Measurements from ENCODE around the gene ANGPTL2. TPM values are rescaled to one million over a fixed set of nuclear protein-coding genes. Genes with fewer than 3 reads are reported as not detected.

Gene ANGPTL2
- total RNA-seq, 3 donors from 2014 or later: 4.1 to 50.9 (median 11.6) TPM

- intact Hi-C loops (cut with DNase I, micrococcal nuclease): no loop called here
- DNase-seq: no peak
- no peaks in the 10 kb centered on the region for H3K36me3 ChIP-seq (ENCODE audit: low read depth)
- ATAC-seq: no peak
- no peaks in the 10 kb centered on the region for H3K9me3 ChIP-seq
- TF ChIP-seq CTCF (IDR thresholded peaks at IDR 0.05): no peak
- no peak overlapping the region for H3K4me3 ChIP-seq
- no peaks in the 10 kb centered on the region for H3K4me1 ChIP-seq (ENCODE audit: low read depth)
These were observed 16.5 kb downstream of the ANGPTL2 start for GRCh38 chr9:127105805-127106465.

- H3K4me1 ChIP-seq (ENCODE audit: low read depth): no peaks in the 10 kb centered on the region
- no peaks in the 10 kb centered on the region for H3K9me3 ChIP-seq
- intact Hi-C loops (cut with DNase I, micrococcal nuclease): no loop called here
- no peak for ATAC-seq
- DNase-seq: no peak
- no peak for TF ChIP-seq CTCF (IDR thresholded peaks at IDR 0.05)
- no peaks in the 10 kb centered on the region for H3K36me3 ChIP-seq (ENCODE audit: low read depth)
- no peak overlapping the region for H3K4me3 ChIP-seq
These were observed 17.7 kb downstream of the ANGPTL2 start for GRCh38 chr9:127104581-127105311.

GRCh38 chr9:127102788-127103187 lies 19.6 kb downstream of the ANGPTL2 start:
- H3K36me3 ChIP-seq (ENCODE audit: low read depth): no peaks in the 10 kb centered on the region
- no peak for TF ChIP-seq CTCF (IDR thresholded peaks at IDR 0.05)
- intact Hi-C loops (cut with DNase I, micrococcal nuclease): no loop called here
- DNase-seq (no peak), ATAC-seq (no peak)
- no peaks in the 10 kb centered on the region for H3K4me1 ChIP-seq (ENCODE audit: low read depth)
- no peak overlapping the region for H3K4me3 ChIP-seq
- no peaks in the 10 kb centered on the region for H3K9me3 ChIP-seq

- Histone ChIP-seq H3K36me3 (ENCODE audit: low read depth) (no peaks in the 10 kb centered on the region), H3K4me1 (ENCODE audit: low read depth) (no peaks in the 10 kb centered on the region), H3K4me3 (no peak overlapping the region), H3K9me3 (no peaks in the 10 kb centered on the region)
- intact Hi-C loops (cut with DNase I, micrococcal nuclease): no loop called here
- TF ChIP-seq CTCF (IDR thresholded peaks at IDR 0.05): no peak
- ATAC-seq (no peak), DNase-seq (no peak)
These were observed 20.3 kb downstream of the ANGPTL2 start for GRCh38 chr9:127102176-127102575.

GRCh38 chr9:127099664-127100063 lies 22.8 kb downstream of the ANGPTL2 start:
- Histone ChIP-seq H3K9me3 (no peaks in the 10 kb centered on the region), H3K4me1 (ENCODE audit: low read depth) (no peaks in the 10 kb centered on the region), H3K36me3 (ENCODE audit: low read depth) (no peaks in the 10 kb centered on the region), H3K4me3 (no peak overlapping the region)
- no peak for DNase-seq
- intact Hi-C loops (cut with DNase I, micrococcal nuclease): no loop called here
- no peak for TF ChIP-seq CTCF (IDR thresholded peaks at IDR 0.05)
- ATAC-seq: no peak

Measured in mucosa of descending colon (tissue), 3 donors.